Tibial nerve (tissue), 3 donors: ENCODE results near the gene TMEM128.

Experiments used
- POLR2A ChIP-seq, 2 donors: fragments of 450-650 bp; IDR thresholded peaks; one replicate each; pipeline ENCODE4 v1.6.1; 2017; ENCODE audit warnings: antibody characterized with exemption in 2 of 2, mild to moderate bottlenecking in 2 of 2, moderate library complexity in 2 of 2
- TF ChIP-seq, protein P1 (sequence below), 5 experiments: fragments of 200-600 bp in 3 of 5; fragments of 450-650 bp in 2 of 5; sonication (generic) in 3 of 5; IDR thresholded peaks; one replicate each; pipeline ENCODE4 v1.5.1; 2016 to 2019; ENCODE audit warnings: antibody characterized with exemption in 5 of 5, mild to moderate bottlenecking in 3 of 5, moderate library complexity in 2 of 5

DNA sequence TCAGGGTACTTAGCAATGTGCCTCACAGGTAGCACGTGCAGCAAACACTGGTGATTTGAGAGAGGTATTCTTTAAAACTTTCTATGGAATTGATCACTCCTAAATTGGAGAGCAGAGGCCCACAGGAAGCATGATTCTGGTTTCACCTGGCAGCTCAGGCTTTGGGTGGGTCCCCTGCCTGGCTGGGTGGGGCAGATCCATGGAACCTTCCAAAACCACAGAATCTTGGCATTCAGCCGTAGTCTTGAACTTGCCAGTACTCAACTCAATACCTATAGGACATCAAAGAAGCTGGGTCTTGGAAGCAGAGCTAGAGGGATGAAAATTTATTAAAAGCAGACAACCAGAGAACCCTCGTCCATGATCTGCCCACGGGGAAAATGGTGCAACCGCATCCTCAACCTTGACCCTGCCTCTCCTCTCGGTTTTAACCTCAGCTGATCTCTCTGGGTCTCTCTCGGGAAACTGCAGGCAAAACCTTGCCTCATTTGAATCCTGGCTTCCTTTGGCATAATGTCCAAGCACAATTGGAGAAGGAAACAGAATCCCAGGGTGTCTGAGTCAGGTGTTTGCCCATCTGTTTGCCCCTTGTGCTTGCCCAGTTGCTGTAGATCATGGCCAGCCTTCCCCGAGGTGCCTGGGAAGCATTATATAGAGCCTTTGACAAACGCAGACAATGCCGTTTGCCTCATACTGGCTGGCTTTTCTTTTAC, 44.2 kb downstream of the TMEM128 start:
- TF ChIP-seq POLR2A (IDR thresholded peaks at IDR 0.05) = no peak
- TF ChIP-seq, protein P1, sequence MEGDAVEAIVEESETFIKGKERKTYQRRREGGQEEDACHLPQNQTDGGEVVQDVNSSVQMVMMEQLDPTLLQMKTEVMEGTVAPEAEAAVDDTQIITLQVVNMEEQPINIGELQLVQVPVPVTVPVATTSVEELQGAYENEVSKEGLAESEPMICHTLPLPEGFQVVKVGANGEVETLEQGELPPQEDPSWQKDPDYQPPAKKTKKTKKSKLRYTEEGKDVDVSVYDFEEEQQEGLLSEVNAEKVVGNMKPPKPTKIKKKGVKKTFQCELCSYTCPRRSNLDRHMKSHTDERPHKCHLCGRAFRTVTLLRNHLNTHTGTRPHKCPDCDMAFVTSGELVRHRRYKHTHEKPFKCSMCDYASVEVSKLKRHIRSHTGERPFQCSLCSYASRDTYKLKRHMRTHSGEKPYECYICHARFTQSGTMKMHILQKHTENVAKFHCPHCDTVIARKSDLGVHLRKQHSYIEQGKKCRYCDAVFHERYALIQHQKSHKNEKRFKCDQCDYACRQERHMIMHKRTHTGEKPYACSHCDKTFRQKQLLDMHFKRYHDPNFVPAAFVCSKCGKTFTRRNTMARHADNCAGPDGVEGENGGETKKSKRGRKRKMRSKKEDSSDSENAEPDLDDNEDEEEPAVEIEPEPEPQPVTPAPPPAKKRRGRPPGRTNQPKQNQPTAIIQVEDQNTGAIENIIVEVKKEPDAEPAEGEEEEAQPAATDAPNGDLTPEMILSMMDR (IDR thresholded peaks at IDR 0.05) = no peak
